ENCODE data around the gene FCHO2.
"Not testable (repeated sequence)": the region's sequence is repeated elsewhere in the genome, so short reads cannot be mapped to it uniquely, and the experiment has no call there.

Gene FCHO2

DNA sequence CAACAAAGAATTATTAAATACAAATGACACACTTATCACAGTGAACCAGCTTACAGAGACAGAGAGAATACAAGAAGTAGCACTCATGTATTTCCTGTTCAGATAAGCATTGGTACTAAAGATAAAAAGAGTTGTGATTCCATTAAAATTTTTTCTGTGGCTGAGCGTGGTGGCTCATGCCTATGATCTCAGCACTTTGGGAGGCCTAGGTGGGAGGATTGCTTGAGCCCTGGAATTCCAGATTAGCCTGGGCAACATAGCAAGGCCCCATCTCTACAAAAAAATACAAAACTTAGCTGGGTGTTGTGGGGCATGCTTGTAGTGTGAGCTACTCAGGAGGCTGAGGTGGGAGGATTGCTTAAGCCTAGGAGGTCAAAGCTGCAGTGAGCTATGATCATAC lies 32.9 kb downstream of the FCHO2 start:
- Mint-ChIP-seq H3K9me3 (peaks cover 4% of the 10 kb centered on the region), H3K27me3 (no peaks in the 10 kb centered on the region), H3K4me3 (no peak overlapping the region), H3K36me3 (ENCODE audit: low read depth) (peaks cover 77% of the 10 kb centered on the region), H3K4me1 (ENCODE audit: low read depth) (peaks cover 6% of the 10 kb centered on the region), H3K27ac (no peak overlapping the region)
- intact Hi-C loops (cut with micrococcal nuclease) = loop anchor here (5.0 kb wide), 1 partner anchor 66 kb away; no protein-coding TSS in a partner anchor

DNA sequence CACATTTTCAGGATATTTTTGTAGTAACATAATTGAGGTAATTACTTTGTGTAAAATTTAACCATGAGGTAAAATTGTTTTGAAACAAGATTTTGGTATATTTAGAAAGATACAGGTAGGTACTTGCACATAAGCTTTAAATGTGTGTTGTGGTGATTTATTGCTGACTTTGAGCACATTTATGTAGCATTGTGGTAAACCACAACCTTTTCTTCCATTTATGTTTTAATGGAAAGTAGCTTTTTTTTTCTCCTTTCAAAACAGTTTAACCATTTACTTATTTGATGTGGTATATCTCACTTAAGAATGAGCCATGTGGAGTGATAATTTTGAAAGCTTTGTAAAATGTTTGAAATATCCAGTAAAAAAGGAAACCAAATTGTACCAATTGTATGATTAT lies 35.6 kb downstream of the FCHO2 start:
- Mint-ChIP-seq H3K4me3 (no peak overlapping the region), H3K9me3 (peaks cover 11% of the 10 kb centered on the region), H3K27ac (no peak overlapping the region), H3K4me1 (ENCODE audit: low read depth) (peaks cover 6% of the 10 kb centered on the region), H3K27me3 (no peaks in the 10 kb centered on the region), H3K36me3 (ENCODE audit: low read depth) (peaks cover 78% of the 10 kb centered on the region)
- intact Hi-C loops (cut with micrococcal nuclease) = no loop called here

DNA sequence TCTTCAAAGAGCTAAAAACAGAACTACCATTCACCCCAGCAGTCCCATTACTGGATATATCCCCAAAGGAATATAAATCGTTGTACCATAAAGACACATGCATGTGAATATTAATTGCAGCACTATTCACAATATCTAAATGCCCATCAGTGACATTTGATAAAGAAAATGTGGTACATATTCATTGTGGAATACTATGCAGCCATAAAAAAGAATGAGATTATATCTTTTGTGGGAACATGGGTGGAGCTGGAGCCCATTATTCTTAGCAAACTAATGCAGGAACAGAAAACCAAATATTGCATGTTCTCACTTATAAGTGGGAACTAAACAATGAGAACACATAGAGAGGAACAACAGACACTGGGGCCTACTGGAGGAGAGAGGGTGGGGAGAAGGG lies 38.7 kb downstream of the FCHO2 start:
- intact Hi-C loops (cut with micrococcal nuclease) = no loop called here
- no peak overlapping the region for H3K4me3 Mint-ChIP-seq

DNA sequence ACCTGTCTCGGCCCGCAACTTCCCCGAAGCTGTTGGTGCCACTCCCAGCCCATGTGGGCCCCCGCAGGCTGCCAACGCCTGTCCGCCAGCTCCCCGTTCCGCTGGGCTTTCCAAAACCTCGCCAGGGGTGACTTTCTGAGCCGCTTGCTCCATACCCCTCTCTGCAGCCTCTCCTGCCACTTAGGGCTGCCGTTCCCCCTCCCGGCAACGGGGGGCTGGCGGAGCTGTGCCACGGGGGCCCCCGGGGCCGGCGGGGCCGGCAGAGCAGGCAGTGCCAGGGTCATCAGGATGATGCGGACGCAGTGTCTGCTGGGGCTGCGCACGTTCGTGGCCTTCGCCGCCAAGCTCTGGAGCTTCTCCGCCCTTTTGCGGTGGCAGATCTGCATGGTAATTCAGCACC lies 40.8 kb downstream of the FCHO2 start:
- intact Hi-C loops (cut with micrococcal nuclease) = no loop called here
- H3K9me3 Mint-ChIP-seq = peaks cover 11% of the 10 kb centered on the region
- H3K36me3 Mint-ChIP-seq (ENCODE audit: low read depth) = peaks cover 82% of the 10 kb centered on the region

More for the DNA sequence above, 38.7 kb downstream of the FCHO2 start:
- H3K27ac Mint-ChIP-seq = no peak overlapping the region
- H3K27me3 Mint-ChIP-seq = no peaks in the 10 kb centered on the region
- H3K4me1 Mint-ChIP-seq (ENCODE audit: low read depth) = no peaks in the 10 kb centered on the region
- peaks cover 11% of the 10 kb centered on the region for H3K9me3 Mint-ChIP-seq
- peaks cover 92% of the 10 kb centered on the region for H3K36me3 Mint-ChIP-seq (ENCODE audit: low read depth)

DNA sequence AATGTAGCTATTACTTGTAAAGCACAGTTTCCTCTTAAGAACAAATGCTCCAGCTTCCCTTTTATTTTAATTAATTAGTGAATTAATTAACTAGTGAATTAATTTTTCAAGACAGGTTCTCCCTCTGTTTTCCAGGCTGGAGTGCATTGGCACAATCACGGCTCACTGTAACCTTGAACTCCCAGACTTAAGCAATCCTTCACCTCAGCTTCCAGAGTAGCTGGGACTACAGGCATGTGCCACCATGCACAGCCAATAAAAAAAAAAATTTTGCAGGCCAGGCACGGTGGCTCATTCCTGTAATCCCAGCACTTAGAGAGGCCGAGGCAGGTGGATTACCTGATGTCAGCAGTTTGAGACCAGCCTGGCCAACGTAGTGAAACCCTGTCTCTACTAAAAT lies 44.1 kb downstream of the FCHO2 start:
- intact Hi-C loops (cut with micrococcal nuclease) = loop anchor here (10.0 kb wide), 1 partner anchor 65 kb away; no protein-coding TSS in a partner anchor
- Mint-ChIP-seq H3K27me3 (no peaks in the 10 kb centered on the region), H3K9me3 (no peaks in the 10 kb centered on the region), H3K36me3 (ENCODE audit: low read depth) (peaks cover 57% of the 10 kb centered on the region), H3K27ac (no peak overlapping the region), H3K4me1 (ENCODE audit: low read depth) (no peaks in the 10 kb centered on the region), H3K4me3 (no peak overlapping the region)

More for the DNA sequence above, 40.8 kb downstream of the FCHO2 start:
- no peaks in the 10 kb centered on the region for H3K27me3 Mint-ChIP-seq
- H3K4me1 Mint-ChIP-seq (ENCODE audit: low read depth) = no peaks in the 10 kb centered on the region
- H3K27ac Mint-ChIP-seq = no peak overlapping the region
- H3K4me3 Mint-ChIP-seq = no peak overlapping the region

DNA sequence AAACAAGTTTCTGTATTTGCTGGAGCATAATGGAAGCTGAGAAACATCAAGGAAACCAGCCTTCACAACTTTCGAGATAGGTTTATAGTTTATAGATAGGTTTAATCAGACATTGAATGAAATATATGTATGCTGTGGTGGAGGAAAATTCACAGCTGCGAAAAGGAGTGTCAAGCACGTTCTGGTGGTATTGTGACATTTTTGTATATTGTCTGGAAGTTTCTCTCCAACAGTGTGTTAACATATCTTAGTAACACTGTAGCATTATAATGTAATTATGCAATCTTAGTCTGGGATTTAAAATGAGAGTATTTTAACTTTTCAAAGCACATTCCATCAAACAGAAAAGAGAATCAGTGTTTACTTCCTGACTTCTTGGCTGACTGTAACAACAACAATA lies 50.0 kb downstream of the FCHO2 start:
- Mint-ChIP-seq H3K27ac (no peak overlapping the region), H3K4me1 (ENCODE audit: low read depth) (peaks cover 15% of the 10 kb centered on the region), H3K4me3 (no peak overlapping the region), H3K9me3 (no peaks in the 10 kb centered on the region), H3K36me3 (ENCODE audit: low read depth) (peaks cover 67% of the 10 kb centered on the region), H3K27me3 (no peaks in the 10 kb centered on the region)
- intact Hi-C loops (cut with micrococcal nuclease) = loop anchor here (10.0 kb wide), 1 partner anchor 59 kb away; no protein-coding TSS in a partner anchor

DNA sequence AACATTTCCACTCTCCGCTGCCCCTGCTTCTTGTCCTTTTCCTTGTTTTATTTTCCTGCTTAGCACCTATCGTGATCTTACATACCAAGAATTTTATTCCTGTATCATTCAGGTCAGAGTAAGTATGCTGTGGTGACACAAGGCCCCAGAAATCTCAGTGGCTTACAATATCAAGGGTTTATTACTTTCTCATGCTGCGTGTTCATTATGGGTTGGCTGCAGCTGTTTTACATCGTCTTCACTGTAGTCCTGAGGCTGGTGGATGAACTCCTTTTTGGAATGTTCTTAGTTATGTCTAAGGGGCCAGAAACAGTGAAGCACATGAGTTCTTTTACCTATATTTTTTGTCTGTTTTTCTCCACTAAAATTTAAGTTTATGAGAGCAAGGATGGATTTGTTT lies 51.2 kb downstream of the FCHO2 start:
- no peak overlapping the region for H3K4me3 Mint-ChIP-seq
- H3K36me3 Mint-ChIP-seq (ENCODE audit: low read depth) = peaks cover 69% of the 10 kb centered on the region

DNA sequence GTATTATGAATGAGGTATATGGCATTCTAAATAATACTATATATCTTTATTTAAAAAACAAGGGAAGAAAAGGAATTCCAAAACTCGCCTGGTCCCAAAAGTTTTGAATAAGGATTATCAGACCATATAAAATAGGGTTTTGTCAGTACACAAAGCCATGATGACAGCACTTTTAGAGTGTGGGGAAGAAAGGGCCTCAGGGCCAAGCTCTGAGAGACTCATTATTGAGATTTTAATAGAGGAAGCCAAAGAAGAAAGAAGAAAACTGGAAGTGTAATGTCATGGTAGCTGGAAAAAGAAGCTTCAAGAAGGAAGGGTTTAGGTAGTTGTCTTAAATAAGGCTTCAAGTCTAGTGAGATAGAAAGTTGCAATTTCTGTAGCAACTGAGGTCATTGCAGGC lies 53.0 kb downstream of the FCHO2 start:
- Mint-ChIP-seq H3K27me3 (no peaks in the 10 kb centered on the region), H3K9me3 (no peaks in the 10 kb centered on the region), H3K27ac (no peak overlapping the region), H3K4me3 (no peak overlapping the region), H3K36me3 (ENCODE audit: low read depth) (peaks cover 78% of the 10 kb centered on the region), H3K4me1 (ENCODE audit: low read depth) (peaks cover 15% of the 10 kb centered on the region)
- intact Hi-C loops (cut with micrococcal nuclease) = loop anchor here (10.0 kb wide), 1 partner anchor 56 kb away; no protein-coding TSS in a partner anchor

More for the DNA sequence above, 51.2 kb downstream of the FCHO2 start:
- Mint-ChIP-seq H3K4me1 (ENCODE audit: low read depth) (peaks cover 15% of the 10 kb centered on the region), H3K9me3 (no peaks in the 10 kb centered on the region), H3K27me3 (no peaks in the 10 kb centered on the region), H3K27ac (no peak overlapping the region)
- intact Hi-C loops (cut with micrococcal nuclease) = loop anchor here (10.0 kb wide), 1 partner anchor 58 kb away; no protein-coding TSS in a partner anchor

DNA sequence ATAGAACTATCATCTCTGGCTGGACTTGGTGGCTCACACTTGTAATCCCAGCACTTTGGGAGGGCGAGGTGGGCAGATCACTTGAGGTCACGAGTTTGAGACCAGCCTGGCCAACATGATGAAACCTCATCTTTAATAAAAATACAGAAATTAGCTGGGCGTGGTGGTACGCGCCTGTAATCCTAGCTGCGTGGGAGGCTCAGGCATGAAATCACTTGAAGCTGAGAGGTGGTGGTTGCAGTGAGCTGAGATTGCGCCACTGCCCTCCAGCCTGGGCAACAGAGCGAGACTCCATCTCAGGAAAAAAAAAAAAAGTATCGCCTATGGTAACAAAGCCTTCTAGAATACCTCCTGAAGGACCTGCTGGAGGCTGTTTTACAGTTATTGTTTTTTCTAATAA lies 55.8 kb downstream of the FCHO2 start:
- intact Hi-C loops (cut with micrococcal nuclease); H3K27ac Mint-ChIP-seq; H3K9me3 Mint-ChIP-seq; H3K4me3 Mint-ChIP-seq; H3K27me3 Mint-ChIP-seq: not testable (repeated sequence)
- Mint-ChIP-seq H3K4me1 (ENCODE audit: low read depth) (peaks cover 15% of the 10 kb centered on the region), H3K36me3 (ENCODE audit: low read depth) (peaks cover 75% of the 10 kb centered on the region)

DNA sequence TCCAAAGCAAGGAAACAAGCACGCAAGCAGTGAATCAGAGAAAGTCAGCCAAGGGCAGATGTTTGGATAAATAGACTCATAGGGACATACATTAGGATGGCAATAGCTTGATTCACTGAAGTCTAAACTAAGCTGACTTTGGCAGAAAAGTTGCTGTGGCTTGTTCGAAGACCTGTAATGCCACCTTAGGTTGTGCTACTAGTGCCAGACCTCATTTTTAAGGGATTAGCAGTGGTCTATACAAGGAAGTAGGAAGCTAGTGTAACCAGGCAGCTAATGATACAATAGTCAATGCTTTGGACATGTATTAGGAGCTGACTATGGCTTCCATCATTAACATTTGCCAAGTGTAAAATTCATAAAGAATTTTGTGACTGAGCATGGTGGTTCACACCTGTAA lies 63.1 kb downstream of the FCHO2 start:
- H3K4me3 Mint-ChIP-seq = no peak overlapping the region
- no peaks in the 10 kb centered on the region for H3K9me3 Mint-ChIP-seq
- intact Hi-C loops (cut with micrococcal nuclease) = no loop called here
- no peaks in the 10 kb centered on the region for H3K27me3 Mint-ChIP-seq
- peaks cover 9% of the 10 kb centered on the region for H3K4me1 Mint-ChIP-seq (ENCODE audit: low read depth)
- H3K27ac Mint-ChIP-seq = no peak overlapping the region
- peaks cover 73% of the 10 kb centered on the region for H3K36me3 Mint-ChIP-seq (ENCODE audit: low read depth)

DNA sequence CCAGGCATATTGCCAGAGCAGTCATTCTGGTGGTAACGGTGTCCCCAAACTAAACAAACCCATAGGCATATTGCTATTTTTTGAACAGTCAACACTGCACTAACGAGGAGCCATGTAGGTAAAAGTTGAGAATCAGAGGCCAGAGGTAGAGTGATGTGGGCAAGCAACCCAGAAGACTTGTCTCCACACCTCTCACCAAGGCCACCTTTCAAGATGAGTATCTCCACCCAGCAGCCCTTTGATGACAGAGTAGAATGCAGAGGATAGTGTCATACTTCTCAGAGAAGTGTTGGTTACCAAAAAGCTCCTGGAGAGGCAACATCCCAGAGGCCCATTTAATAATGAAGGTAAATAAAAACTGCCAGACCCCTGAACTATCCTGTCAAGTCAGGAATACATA lies 63.9 kb downstream of the FCHO2 start:
- Mint-ChIP-seq H3K9me3 (no peaks in the 10 kb centered on the region), H3K4me3 (no peak overlapping the region), H3K27ac (no peak overlapping the region), H3K4me1 (ENCODE audit: low read depth) (peaks cover 9% of the 10 kb centered on the region), H3K36me3 (ENCODE audit: low read depth) (peaks cover 73% of the 10 kb centered on the region), H3K27me3 (no peaks in the 10 kb centered on the region)
- intact Hi-C loops (cut with micrococcal nuclease) = no loop called here

DNA sequence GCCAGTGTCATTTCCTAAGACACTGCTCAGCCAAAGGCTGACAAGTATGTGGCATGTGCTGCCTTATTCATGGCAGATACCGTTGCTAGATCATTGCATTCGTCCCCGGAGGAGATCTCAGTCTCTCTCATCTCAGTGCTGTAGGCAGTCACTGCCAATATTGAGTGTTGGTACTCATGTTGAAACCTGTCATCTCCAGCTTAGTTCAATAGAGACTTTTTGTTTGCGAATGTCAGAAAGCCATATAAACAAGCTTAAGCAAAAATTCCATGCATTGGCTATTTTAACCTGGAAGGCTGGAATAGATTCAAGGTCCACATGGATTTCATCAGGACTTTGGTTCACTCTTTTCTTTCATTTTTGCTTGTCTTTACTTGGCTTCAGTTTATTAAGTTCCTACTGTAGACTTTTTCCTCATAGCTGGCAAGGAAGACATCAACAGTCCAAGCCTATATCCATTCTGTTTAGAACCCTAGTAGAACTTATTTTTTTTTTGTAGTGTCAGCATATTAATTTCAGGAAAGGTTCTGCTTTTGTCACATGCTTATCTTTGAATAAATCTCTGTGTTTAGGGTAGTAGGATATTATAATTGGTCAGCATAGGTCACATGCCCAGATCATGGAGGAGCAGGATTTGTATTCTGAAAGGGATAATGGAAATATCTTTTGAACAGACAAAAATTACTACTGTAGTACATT lies 66.8 kb downstream of the FCHO2 start:
- H3K36me3 Mint-ChIP-seq (ENCODE audit: low read depth) = peaks cover 96% of the 10 kb centered on the region
- H3K4me1 Mint-ChIP-seq (ENCODE audit: low read depth) = peaks cover 9% of the 10 kb centered on the region
- H3K4me3 Mint-ChIP-seq = no peak overlapping the region
- no peaks in the 10 kb centered on the region for H3K9me3 Mint-ChIP-seq
- no peaks in the 10 kb centered on the region for H3K27me3 Mint-ChIP-seq
- intact Hi-C loops (cut with micrococcal nuclease) = no loop called here
- H3K27ac Mint-ChIP-seq = no peak overlapping the region

DNA sequence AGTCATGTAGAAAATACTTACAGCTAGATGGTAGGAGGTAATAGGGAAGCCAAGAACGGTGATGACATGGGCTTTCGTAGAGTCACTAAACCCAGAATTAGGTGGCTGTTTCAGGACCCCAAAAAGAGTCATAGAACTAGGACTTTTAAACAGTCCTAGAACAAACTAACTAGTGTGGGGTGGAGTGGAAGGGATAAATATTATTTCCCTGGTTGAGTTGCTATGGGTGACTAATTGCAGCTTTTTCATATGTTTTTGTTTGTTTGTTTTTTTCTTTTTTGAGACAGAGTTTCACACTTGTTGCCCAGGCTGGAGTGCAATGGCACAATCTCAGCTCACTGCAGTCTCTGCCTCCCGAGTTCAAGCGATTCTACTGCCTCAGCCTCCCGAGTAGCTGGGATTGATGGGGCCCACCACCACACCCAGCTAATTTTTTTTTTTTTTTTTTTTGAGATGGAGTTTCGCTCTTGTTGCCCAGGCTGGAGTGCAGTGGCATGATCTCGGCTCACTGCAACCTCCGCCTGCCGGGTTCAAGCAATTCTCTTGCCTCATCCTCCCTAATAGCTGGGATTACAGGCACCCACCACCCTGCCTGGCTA lies 69.2 kb downstream of the FCHO2 start:
- intact Hi-C loops (cut with micrococcal nuclease); H3K4me1 Mint-ChIP-seq (ENCODE audit: low read depth); H3K27ac Mint-ChIP-seq; H3K9me3 Mint-ChIP-seq; H3K27me3 Mint-ChIP-seq; H3K4me3 Mint-ChIP-seq: not testable (repeated sequence)
- H3K36me3 Mint-ChIP-seq (ENCODE audit: low read depth) = peaks cover 96% of the 10 kb centered on the region

DNA sequence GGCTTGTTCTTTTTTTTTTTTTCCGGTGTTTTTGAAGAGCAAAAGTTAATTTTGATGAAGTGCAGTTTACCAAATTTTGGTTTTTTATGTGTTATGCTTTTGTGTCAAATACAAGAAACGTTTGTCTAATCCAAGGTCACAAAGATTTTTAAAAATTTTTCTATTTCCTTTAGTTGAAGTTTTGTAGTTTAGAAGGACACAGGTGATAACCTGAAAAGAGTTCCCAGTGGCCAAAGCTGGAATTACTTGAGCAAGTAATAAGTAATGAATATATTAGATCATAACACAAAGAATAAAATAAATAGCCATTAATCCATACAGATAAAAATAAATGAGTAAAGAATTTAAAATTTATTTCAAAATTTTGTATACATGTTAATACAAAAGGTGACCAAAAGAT lies 71.5 kb downstream of the FCHO2 start:
- no peaks in the 10 kb centered on the region for H3K9me3 Mint-ChIP-seq
- H3K27me3 Mint-ChIP-seq = no peaks in the 10 kb centered on the region
- no peak overlapping the region for H3K4me3 Mint-ChIP-seq
- H3K4me1 Mint-ChIP-seq (ENCODE audit: low read depth) = peaks cover 6% of the 10 kb centered on the region
- intact Hi-C loops (cut with micrococcal nuclease) = no loop called here
- peaks cover 92% of the 10 kb centered on the region for H3K36me3 Mint-ChIP-seq (ENCODE audit: low read depth)
- H3K27ac Mint-ChIP-seq = no peak overlapping the region
